GM12873 (cell line): Measurements from ENCODE around the gene ARRB1.

Experiments used
- CTCF ChIP-seq: IDR thresholded peaks from 2 replicates; pipeline ENCODE4 v1.5.1; 2012; ENCODE audit warnings: low read depth, mild to moderate bottlenecking, moderate library complexity, low read length, control low read depth; ENCODE audit not compliant: insufficient read depth; ENCODE audit errors: missing control alignments

ARRB1 gene

GRCh38 chr11:75239531-75240290 is 111.8 kb downstream of the ARRB1 start:
- TF ChIP-seq CTCF: no peak

- no peak for TF ChIP-seq CTCF
Measured at GRCh38 chr11:75238595-75239440, 112.6 kb downstream of the ARRB1 start.

GRCh38 chr11:75237050-75237449 is 114.4 kb downstream of the ARRB1 start:
- no peak for TF ChIP-seq CTCF

- TF ChIP-seq CTCF: no peak
Measured at GRCh38 chr11:75236062-75236461, 115.4 kb downstream of the ARRB1 start.

- TF ChIP-seq CTCF: no peak
Measured at GRCh38 chr11:75233754-75234172, 117.7 kb downstream of the ARRB1 start.

- no peak for TF ChIP-seq CTCF
Measured at GRCh38 chr11:75230621-75231020, 120.8 kb downstream of the ARRB1 start.

- TF ChIP-seq CTCF: no peak
Measured at GRCh38 chr11:75229466-75229865, 122.0 kb downstream of the ARRB1 start.
